ENCODE data around the gene LRRC7. TPM values are rescaled to one million over a fixed set of nuclear protein-coding genes. Genes with fewer than 3 reads are reported as not detected.

The LRRC7 gene
- polyA plus RNA-seq, 1 of the 3 experiments (the other 2 are of a cell fraction) = 0.02 TPM

DNA sequence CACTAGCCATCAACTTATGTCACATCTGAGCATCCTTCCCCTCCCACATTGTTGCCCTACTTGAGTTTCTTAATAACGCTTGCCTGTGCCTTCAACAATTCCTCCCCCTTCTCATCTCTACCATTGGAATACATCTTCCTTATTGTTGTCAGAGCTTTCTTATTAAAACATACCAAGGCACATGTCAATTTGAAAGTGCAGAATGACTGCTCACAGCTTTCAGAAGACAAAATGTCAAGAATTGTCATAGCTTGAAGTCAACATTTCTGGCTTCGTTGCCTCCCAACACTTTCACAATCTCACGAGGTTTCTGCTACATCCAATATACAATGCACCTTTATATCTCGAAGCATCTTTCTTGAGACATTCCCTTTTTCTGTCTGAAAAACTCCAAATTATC, 279.9 kb downstream of the LRRC7 start:
- Histone ChIP-seq H3K9me2 (no peaks in the 10 kb centered on the region), H3K27me3 (ENCODE audit: insufficient read depth) (no peaks in the 10 kb centered on the region), H3K9ac (no peak overlapping the region), H3F3A (replicated peaks; ENCODE audit: insufficient read depth) (no peaks in the 10 kb centered on the region), H3K4me1 (ENCODE audit: control insufficient read depth in 1 of 2, insufficient read depth in 2 of 2, low read depth in 1 of 2, low read length in 1 of 2) (no peaks in the 10 kb centered on the region; a peak in 1 of 4 replicates), H3K4me2 (no peak overlapping the region), H3K27ac (ENCODE audit: low read depth in 2 of 2, low read length in 1 of 2) (no peak overlapping the region), H3K36me3 (replicated peaks in 1 of 2; ENCODE audit: control insufficient read depth in 1 of 2, insufficient read depth in 2 of 2, low read length in 1 of 2) (no peaks in the 10 kb centered on the region), H2AFZ (ENCODE audit: low read depth) (no peak overlapping the region), H4K20me1 (ENCODE audit: insufficient read depth) (no peaks in the 10 kb centered on the region), H3K9me3 (no peaks in the 10 kb centered on the region), H3K4me3 (ENCODE audit: low read depth in 2 of 2, low read length in 1 of 2) (no peak overlapping the region), H3K79me2 (ENCODE audit: insufficient read depth) (no peaks in the 10 kb centered on the region)
- POLR2A ChIA-PET = no interaction called here
- no peak for DNase-seq
- 66% methylated on average over 4 of the region's 4 CpGs for WGBS (ENCODE audit: low lambda C conversion rate)
- no peak for TF ChIP-seq CHD2 (IDR thresholded peaks at IDR 0.05; ENCODE audit: low read length, partially characterized antibody)
- TF ChIP-seq RCOR1 (IDR thresholded peaks at IDR 0.05; ENCODE audit: low read length) = no peak
- TF ChIP-seq MXI1 (IDR thresholded peaks at IDR 0.05; ENCODE audit: low read depth, low read length) = no peak
- TF ChIP-seq MEF2A (IDR thresholded peaks at IDR 0.05; ENCODE audit: borderline replicate concordance, low read depth) = no peak
- TF ChIP-seq, protein P1, sequence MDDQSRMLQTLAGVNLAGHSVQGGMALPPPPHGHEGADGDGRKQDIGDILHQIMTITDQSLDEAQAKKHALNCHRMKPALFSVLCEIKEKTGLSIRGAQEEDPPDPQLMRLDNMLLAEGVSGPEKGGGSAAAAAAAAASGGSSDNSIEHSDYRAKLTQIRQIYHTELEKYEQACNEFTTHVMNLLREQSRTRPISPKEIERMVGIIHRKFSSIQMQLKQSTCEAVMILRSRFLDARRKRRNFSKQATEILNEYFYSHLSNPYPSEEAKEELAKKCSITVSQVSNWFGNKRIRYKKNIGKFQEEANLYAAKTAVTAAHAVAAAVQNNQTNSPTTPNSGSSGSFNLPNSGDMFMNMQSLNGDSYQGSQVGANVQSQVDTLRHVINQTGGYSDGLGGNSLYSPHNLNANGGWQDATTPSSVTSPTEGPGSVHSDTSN (IDR thresholded peaks at IDR 0.05) = no peak
- no peak for TF ChIP-seq RXRA (IDR thresholded peaks at IDR 0.05; ENCODE audit: borderline replicate concordance, low read depth)
- TF ChIP-seq POLR2AphosphoS5 (IDR thresholded peaks at IDR 0.05; ENCODE audit: low read depth, low read length) = no peak
- TF ChIP-seq SMC3 (IDR thresholded peaks at IDR 0.05; ENCODE audit: low read depth, low read length) = no peak
- TF ChIP-seq, protein P2, sequence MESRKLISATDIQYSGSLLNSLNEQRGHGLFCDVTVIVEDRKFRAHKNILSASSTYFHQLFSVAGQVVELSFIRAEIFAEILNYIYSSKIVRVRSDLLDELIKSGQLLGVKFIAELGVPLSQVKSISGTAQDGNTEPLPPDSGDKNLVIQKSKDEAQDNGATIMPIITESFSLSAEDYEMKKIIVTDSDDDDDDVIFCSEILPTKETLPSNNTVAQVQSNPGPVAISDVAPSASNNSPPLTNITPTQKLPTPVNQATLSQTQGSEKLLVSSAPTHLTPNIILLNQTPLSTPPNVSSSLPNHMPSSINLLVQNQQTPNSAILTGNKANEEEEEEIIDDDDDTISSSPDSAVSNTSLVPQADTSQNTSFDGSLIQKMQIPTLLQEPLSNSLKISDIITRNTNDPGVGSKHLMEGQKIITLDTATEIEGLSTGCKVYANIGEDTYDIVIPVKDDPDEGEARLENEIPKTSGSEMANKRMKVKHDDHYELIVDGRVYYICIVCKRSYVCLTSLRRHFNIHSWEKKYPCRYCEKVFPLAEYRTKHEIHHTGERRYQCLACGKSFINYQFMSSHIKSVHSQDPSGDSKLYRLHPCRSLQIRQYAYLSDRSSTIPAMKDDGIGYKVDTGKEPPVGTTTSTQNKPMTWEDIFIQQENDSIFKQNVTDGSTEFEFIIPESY (IDR thresholded peaks at IDR 0.05; ENCODE audit: borderline replicate concordance, low read depth) = no peak
- TF ChIP-seq, protein P3, sequence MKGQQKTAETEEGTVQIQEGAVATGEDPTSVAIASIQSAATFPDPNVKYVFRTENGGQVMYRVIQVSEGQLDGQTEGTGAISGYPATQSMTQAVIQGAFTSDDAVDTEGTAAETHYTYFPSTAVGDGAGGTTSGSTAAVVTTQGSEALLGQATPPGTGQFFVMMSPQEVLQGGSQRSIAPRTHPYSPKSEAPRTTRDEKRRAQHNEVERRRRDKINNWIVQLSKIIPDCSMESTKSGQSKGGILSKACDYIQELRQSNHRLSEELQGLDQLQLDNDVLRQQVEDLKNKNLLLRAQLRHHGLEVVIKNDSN (IDR thresholded peaks at IDR 0.05; ENCODE audit: borderline replicate concordance, low read depth) = no peak
- TF ChIP-seq, protein P4, sequence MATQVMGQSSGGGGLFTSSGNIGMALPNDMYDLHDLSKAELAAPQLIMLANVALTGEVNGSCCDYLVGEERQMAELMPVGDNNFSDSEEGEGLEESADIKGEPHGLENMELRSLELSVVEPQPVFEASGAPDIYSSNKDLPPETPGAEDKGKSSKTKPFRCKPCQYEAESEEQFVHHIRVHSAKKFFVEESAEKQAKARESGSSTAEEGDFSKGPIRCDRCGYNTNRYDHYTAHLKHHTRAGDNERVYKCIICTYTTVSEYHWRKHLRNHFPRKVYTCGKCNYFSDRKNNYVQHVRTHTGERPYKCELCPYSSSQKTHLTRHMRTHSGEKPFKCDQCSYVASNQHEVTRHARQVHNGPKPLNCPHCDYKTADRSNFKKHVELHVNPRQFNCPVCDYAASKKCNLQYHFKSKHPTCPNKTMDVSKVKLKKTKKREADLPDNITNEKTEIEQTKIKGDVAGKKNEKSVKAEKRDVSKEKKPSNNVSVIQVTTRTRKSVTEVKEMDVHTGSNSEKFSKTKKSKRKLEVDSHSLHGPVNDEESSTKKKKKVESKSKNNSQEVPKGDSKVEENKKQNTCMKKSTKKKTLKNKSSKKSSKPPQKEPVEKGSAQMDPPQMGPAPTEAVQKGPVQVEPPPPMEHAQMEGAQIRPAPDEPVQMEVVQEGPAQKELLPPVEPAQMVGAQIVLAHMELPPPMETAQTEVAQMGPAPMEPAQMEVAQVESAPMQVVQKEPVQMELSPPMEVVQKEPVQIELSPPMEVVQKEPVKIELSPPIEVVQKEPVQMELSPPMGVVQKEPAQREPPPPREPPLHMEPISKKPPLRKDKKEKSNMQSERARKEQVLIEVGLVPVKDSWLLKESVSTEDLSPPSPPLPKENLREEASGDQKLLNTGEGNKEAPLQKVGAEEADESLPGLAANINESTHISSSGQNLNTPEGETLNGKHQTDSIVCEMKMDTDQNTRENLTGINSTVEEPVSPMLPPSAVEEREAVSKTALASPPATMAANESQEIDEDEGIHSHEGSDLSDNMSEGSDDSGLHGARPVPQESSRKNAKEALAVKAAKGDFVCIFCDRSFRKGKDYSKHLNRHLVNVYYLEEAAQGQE (IDR thresholded peaks at IDR 0.05; ENCODE audit: low read depth, low read length) = no peak
- no peak for TF ChIP-seq TCF12 (IDR thresholded peaks at IDR 0.05)
- TF ChIP-seq, protein P5, sequence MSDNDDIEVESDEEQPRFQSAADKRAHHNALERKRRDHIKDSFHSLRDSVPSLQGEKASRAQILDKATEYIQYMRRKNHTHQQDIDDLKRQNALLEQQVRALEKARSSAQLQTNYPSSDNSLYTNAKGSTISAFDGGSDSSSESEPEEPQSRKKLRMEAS (IDR thresholded peaks at IDR 0.05; ENCODE audit: low read depth) = no peak
- TF ChIP-seq TAF1 (IDR thresholded peaks at IDR 0.05; ENCODE audit: borderline replicate concordance, low read depth, low read length) = no peak
- TF ChIP-seq EZH2phosphoT487 (IDR thresholded peaks at IDR 0.05; ENCODE audit: borderline replicate concordance, low read depth) = no peak
- TF ChIP-seq, protein P6, sequence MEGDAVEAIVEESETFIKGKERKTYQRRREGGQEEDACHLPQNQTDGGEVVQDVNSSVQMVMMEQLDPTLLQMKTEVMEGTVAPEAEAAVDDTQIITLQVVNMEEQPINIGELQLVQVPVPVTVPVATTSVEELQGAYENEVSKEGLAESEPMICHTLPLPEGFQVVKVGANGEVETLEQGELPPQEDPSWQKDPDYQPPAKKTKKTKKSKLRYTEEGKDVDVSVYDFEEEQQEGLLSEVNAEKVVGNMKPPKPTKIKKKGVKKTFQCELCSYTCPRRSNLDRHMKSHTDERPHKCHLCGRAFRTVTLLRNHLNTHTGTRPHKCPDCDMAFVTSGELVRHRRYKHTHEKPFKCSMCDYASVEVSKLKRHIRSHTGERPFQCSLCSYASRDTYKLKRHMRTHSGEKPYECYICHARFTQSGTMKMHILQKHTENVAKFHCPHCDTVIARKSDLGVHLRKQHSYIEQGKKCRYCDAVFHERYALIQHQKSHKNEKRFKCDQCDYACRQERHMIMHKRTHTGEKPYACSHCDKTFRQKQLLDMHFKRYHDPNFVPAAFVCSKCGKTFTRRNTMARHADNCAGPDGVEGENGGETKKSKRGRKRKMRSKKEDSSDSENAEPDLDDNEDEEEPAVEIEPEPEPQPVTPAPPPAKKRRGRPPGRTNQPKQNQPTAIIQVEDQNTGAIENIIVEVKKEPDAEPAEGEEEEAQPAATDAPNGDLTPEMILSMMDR (IDR thresholded peaks at IDR 0.05) = no peak
- CTCF ChIA-PET = interaction anchor here (0.6 to 1.3 kb wide), 3 partner anchors 26 to 42 kb away, joined by 3 to 4 read pairs (median 3); no protein-coding TSS in a partner anchor

Data from SK-N-SH (cell line).